Trophoblast cell (in vitro differentiated cells and primary cell): ENCODE measurements around the gene PIGN.

Source experiments
- DNase-seq, 2 donors: peaks; one replicate each; pipeline ENCODE4 v3.0.0-alpha.2; 2016
- H2AFZ ChIP-seq: 2 replicates; pipeline ENCODE4 v1.6.1; 2013; ENCODE audit warnings: low read length, moderate library complexity, mild to moderate bottlenecking; ENCODE audit not compliant: insufficient read depth, poor library complexity
- H2AK5ac ChIP-seq: 2 replicates; pipeline ENCODE4 v1.6.1; 2013; ENCODE audit warnings: mild to moderate bottlenecking, low read length
- H2BK120ac ChIP-seq: 2 replicates; pipeline ENCODE4 v1.6.1; 2013; ENCODE audit warnings: low read length, mild to moderate bottlenecking, moderate library complexity; ENCODE audit not compliant: insufficient read depth, poor library complexity
- H2BK12ac ChIP-seq: 2 replicates; pipeline ENCODE4 v1.6.1; 2013; ENCODE audit warnings: mild to moderate bottlenecking, low read length, moderate library complexity
- H2BK5ac ChIP-seq: 2 replicates; pipeline ENCODE4 v1.6.1; 2013; ENCODE audit warnings: low read length, low read depth, moderate library complexity, mild to moderate bottlenecking; ENCODE audit not compliant: poor library complexity
- H3K14ac ChIP-seq: 2 replicates; pipeline ENCODE4 v1.6.1; 2013; ENCODE audit warnings: mild to moderate bottlenecking, low read length
- H3K18ac ChIP-seq: 2 replicates; pipeline ENCODE4 v1.6.1; 2013; ENCODE audit warnings: mild to moderate bottlenecking, low read length
- H3K23ac ChIP-seq: 2 replicates; pipeline ENCODE4 v1.6.1; 2013; ENCODE audit warnings: low read length
- H3K27ac ChIP-seq: 2 replicates; pipeline ENCODE4 v1.5.1; 2013; ENCODE audit warnings: low read depth, mild to moderate bottlenecking, inconsistent platforms, low read length, moderate library complexity
- H3K27me3 ChIP-seq: 2 replicates; pipeline ENCODE4 v1.6.1; 2013; ENCODE audit warnings: inconsistent platforms, mild to moderate bottlenecking, low read length, moderate library complexity; ENCODE audit not compliant: insufficient read depth
- H3K36me3 ChIP-seq, 2 experiments: 1 replicate in 1 of 2; 2 replicates in 1 of 2; pipeline ENCODE4 v1.6.1; 2013; ENCODE audit warnings: low read length in 2 of 2, mild to moderate bottlenecking in 2 of 2, moderate library complexity in 1 of 2; ENCODE audit not compliant: insufficient read depth in 2 of 2, control insufficient read depth in 1 of 2
- H3K4ac ChIP-seq: 2 replicates; pipeline ENCODE4 v1.6.1; 2013; ENCODE audit warnings: low read depth, mild to moderate bottlenecking, low read length, moderate library complexity
- H3K4me1 ChIP-seq, 2 experiments: 1 replicate in 1 of 2; 2 replicates in 1 of 2; pipeline ENCODE4 v1.6.1; 2013; ENCODE audit warnings: low read length in 2 of 2, mild to moderate bottlenecking in 2 of 2, moderate library complexity in 1 of 2; ENCODE audit not compliant: insufficient read depth in 2 of 2, control insufficient read depth in 1 of 2
- H3K4me2 ChIP-seq: 2 replicates; pipeline ENCODE4 v1.6.1; 2013; ENCODE audit warnings: inconsistent platforms, mild to moderate bottlenecking, low read length, moderate library complexity
- H3K4me3 ChIP-seq: 2 replicates; pipeline ENCODE4 v1.5.1; 2013; ENCODE audit warnings: mild to moderate bottlenecking, low read depth, low read length, inconsistent platforms
- H3K79me1 ChIP-seq: one replicate; pipeline ENCODE4 v1.6.1; 2013; ENCODE audit warnings: low read length
- H3K79me2 ChIP-seq: 2 replicates; pipeline ENCODE4 v1.6.1; 2013; ENCODE audit warnings: low read length, mild to moderate bottlenecking; ENCODE audit not compliant: control insufficient read depth, insufficient read depth, poor library complexity
- H3K9ac ChIP-seq: 2 replicates; pipeline ENCODE4 v1.6.1; 2013; ENCODE audit warnings: mild to moderate bottlenecking, low read length
- H3K9me3 ChIP-seq: 2 replicates; pipeline ENCODE4 v1.6.1; 2013; ENCODE audit warnings: low read depth, mild to moderate bottlenecking, control low read depth, inconsistent platforms, low read length; ENCODE audit not compliant: insufficient read depth
- H4K12ac ChIP-seq: 2 replicates; pipeline ENCODE4 v1.6.1; 2013; ENCODE audit warnings: low read depth, mild to moderate bottlenecking, low read length, moderate library complexity
- H4K8ac ChIP-seq: 2 replicates; pipeline ENCODE4 v1.6.1; 2013; ENCODE audit warnings: low read depth, mild to moderate bottlenecking, low read length, moderate library complexity
- H4K91ac ChIP-seq: one replicate; pipeline ENCODE4 v1.6.1; 2013; ENCODE audit warnings: low read depth, mild to moderate bottlenecking, low read length, moderate library complexity
- WGBS: extraction: QIAGEN DNeasy Blood & Tissue Kit; methylation state at CpG from one replicate; pipeline ENCODE4 v1.1.7; 2013; ENCODE audit warnings: missing lambda C conversion rate; ENCODE audit not compliant: insufficient read length, insufficient coverage; ENCODE audit errors: extremely low coverage; 5-methylcytosine and 5-hydroxymethylcytosine counted together

Gene PIGN

GRCh38 chr18:61992923-61993322 lies 193.9 kb downstream of the PIGN start:
- Histone ChIP-seq H3K27ac (peak overlapping the region; percentile 92), H3K4me2 (no peak overlapping the region), H3K14ac (no peak overlapping the region), H3K9me3 (no peaks in the 10 kb centered on the region), H3K27me3 (no peaks in the 10 kb centered on the region), H3K79me2 (no peaks in the 10 kb centered on the region), H2BK5ac (no peak overlapping the region), H3K4me3 (no peak overlapping the region), H3K9ac (no peak overlapping the region), H4K8ac (no peak overlapping the region), H3K79me1 (peaks cover 14% of the 10 kb centered on the region), H2AFZ (no peak overlapping the region), H3K4ac (no peak overlapping the region), H3K18ac (no peak overlapping the region), H3K36me3 (no peaks in the 10 kb centered on the region), H3K23ac (no peak overlapping the region), H2AK5ac (no peak overlapping the region), H3K4me1 (peaks cover 5 to 8% of the 10 kb centered on the region in 2 experiments), H2BK120ac (no peak overlapping the region), H4K12ac (no peak overlapping the region), H2BK12ac (no peak overlapping the region), H4K91ac (no peak overlapping the region)
- peak in 1 of 2 donors; percentile 6 for DNase-seq
- WGBS: no CpG with 5 or more reads among the region's 2 CpGs

- Histone ChIP-seq H3K79me1 (peaks cover 14% of the 10 kb centered on the region), H3K9ac (no peak overlapping the region), H4K12ac (no peak overlapping the region), H3K27ac (peak overlapping the region; percentile 92), H2BK12ac (peak overlapping the region; percentile 53), H2BK120ac (no peak overlapping the region), H3K14ac (no peak overlapping the region), H3K4me2 (no peak overlapping the region), H3K23ac (no peak overlapping the region), H2BK5ac (peak overlapping the region; percentile 37), H3K36me3 (no peaks in the 10 kb centered on the region), H2AK5ac (no peak overlapping the region), H3K4me1 (peaks cover 5 to 8% of the 10 kb centered on the region in 2 experiments), H3K27me3 (no peaks in the 10 kb centered on the region), H3K4me3 (no peak overlapping the region), H2AFZ (no peak overlapping the region), H3K79me2 (no peaks in the 10 kb centered on the region), H3K4ac (no peak overlapping the region), H4K91ac (no peak overlapping the region), H3K18ac (no peak overlapping the region), H3K9me3 (no peaks in the 10 kb centered on the region), H4K8ac (no peak overlapping the region)
- peak in 1 of 2 donors; percentile 28 for DNase-seq
- no CpG with 5 or more reads among the region's 1 CpG for WGBS
These were observed 194.6 kb downstream of the PIGN start for GRCh38 chr18:61992285-61992684.

- no CpG with 5 or more reads among the region's 1 CpG for WGBS
These were observed 195.0 kb downstream of the PIGN start for GRCh38 chr18:61991836-61992235.

GRCh38 chr18:61991201-61991600 lies 195.7 kb downstream of the PIGN start:
- WGBS: no CpG with 5 or more reads among the region's 3 CpGs
- Histone ChIP-seq H3K14ac (peak overlapping the region; percentile 87), H2BK5ac (peak overlapping the region; percentile 92)

More at GRCh38 chr18:61991836-61992235, 195.0 kb downstream of the PIGN start:
- H3K4me1 ChIP-seq: peaks cover 5 to 8% of the 10 kb centered on the region in 2 experiments
- no peak overlapping the region for H3K23ac ChIP-seq
- H3K4me3 ChIP-seq: no peak overlapping the region
- H2AK5ac ChIP-seq: peak overlapping the region; percentile 92
- H2BK120ac ChIP-seq: peak overlapping the region; percentile 70
- H3K79me2 ChIP-seq: no peaks in the 10 kb centered on the region
- no peak overlapping the region for H3K4me2 ChIP-seq
- no peak overlapping the region for H3K18ac ChIP-seq
- no peaks in the 10 kb centered on the region for H3K9me3 ChIP-seq
- no peaks in the 10 kb centered on the region for H3K27me3 ChIP-seq
- no peak overlapping the region for H3K4ac ChIP-seq
- no peaks in the 10 kb centered on the region for H3K36me3 ChIP-seq
- no peak overlapping the region for H2AFZ ChIP-seq
- H3K9ac ChIP-seq: no peak overlapping the region
- H4K91ac ChIP-seq: peak overlapping the region; percentile 85
- H3K14ac ChIP-seq: peak overlapping the region; percentile 46
- H2BK12ac ChIP-seq: peak overlapping the region; percentile 99
- peak overlapping the region; percentile 52 for H4K8ac ChIP-seq
- peak overlapping the region; percentile 92 for H2BK5ac ChIP-seq
- peak overlapping the region; percentile 65 for H3K27ac ChIP-seq
- DNase-seq: no peak
- H4K12ac ChIP-seq: peak overlapping the region; percentile 44
- H3K79me1 ChIP-seq: peaks cover 14% of the 10 kb centered on the region

More at GRCh38 chr18:61991201-61991600, 195.7 kb downstream of the PIGN start:
- no peak overlapping the region for H3K18ac ChIP-seq
- peaks cover 5 to 8% of the 10 kb centered on the region in 2 experiments for H3K4me1 ChIP-seq
- H2BK120ac ChIP-seq: peak overlapping the region; percentile 70
- H3K27me3 ChIP-seq: no peaks in the 10 kb centered on the region
- H4K8ac ChIP-seq: peak overlapping the region; percentile 43
- H3K36me3 ChIP-seq: no peaks in the 10 kb centered on the region
- peak overlapping the region; percentile 44 for H4K12ac ChIP-seq
- peak overlapping the region; percentile 92 for H2AK5ac ChIP-seq
- no peak overlapping the region for H2AFZ ChIP-seq
- no peak overlapping the region for H3K4me2 ChIP-seq
- no peaks in the 10 kb centered on the region for H3K9me3 ChIP-seq
- H3K4ac ChIP-seq: no peak overlapping the region
- peaks cover 14% of the 10 kb centered on the region for H3K79me1 ChIP-seq
- no peak overlapping the region for H3K4me3 ChIP-seq
- H3K27ac ChIP-seq: no peak overlapping the region
- no peaks in the 10 kb centered on the region for H3K79me2 ChIP-seq
- peak overlapping the region; percentile 99 for H2BK12ac ChIP-seq
- no peak for DNase-seq
- H3K9ac ChIP-seq: no peak overlapping the region
- no peak overlapping the region for H3K23ac ChIP-seq
- peak overlapping the region; percentile 85 for H4K91ac ChIP-seq
